Right atrium auricular region (tissue), 2 donors: ENCODE data around the gene DGKH. TPM values are rescaled to one million over a fixed set of nuclear protein-coding genes. Genes with fewer than 3 reads are reported as not detected.
A peak's percentile ranks its signal among the peaks of the same experiment; 100 is the strongest.

Source experiments
- DNase-seq: peaks from one replicate; pipeline ENCODE4 v3.0.0-alpha.2; 2019; ENCODE audit warnings: low spot score
- H3K27ac ChIP-seq, 2 donors: fragments of 200-600 bp; sonication (generic); 1 replicate in 1 of 2; 2 replicates in 1 of 2; pipeline ENCODE4 v1.5.1; 2016 to 2019
- H3K27me3 ChIP-seq, 2 donors: fragments of 200-600 bp; sonication (generic); one replicate each; pipeline versions ENCODE4 v1.5.1 to v1.6.0; 2017 to 2019
- H3K36me3 ChIP-seq: fragments of 200-600 bp; sonication (generic); one replicate; pipeline ENCODE4 v1.5.1; 2016
- H3K4me1 ChIP-seq, 2 donors: fragments of 200-600 bp; sonication (generic); one replicate each; pipeline versions ENCODE4 v1.5.1 to v1.6.0; 2017 to 2019
- H3K4me3 ChIP-seq, 2 donors: fragments of 200-600 bp; sonication (generic); 1 replicate in 1 of 2; 2 replicates in 1 of 2; pipeline ENCODE4 v1.5.1; 2017 to 2019; ENCODE audit warnings: mild to moderate bottlenecking in 1 of 2, moderate library complexity in 1 of 2
- H3K9me3 ChIP-seq, 2 donors: fragments of 200-600 bp; sonication (generic); one replicate each; pipeline ENCODE4 v1.5.1; 2019
- CTCF ChIP-seq, 2 donors: fragments of 200-600 bp; sonication (generic); IDR thresholded peaks; one replicate each; pipeline ENCODE4 v1.5.1; 2019; ENCODE audit warnings: antibody characterized with exemption in 2 of 2
- total RNA-seq, 2 donors: library from RNA; depleted of rRNA; stranded (reverse); fragments of >200 nt; gene quantifications; one replicate each; pipeline ENCODE4 v1.1.0, GENCODE V29; 2016

The DGKH gene
- 1 to 10 TPM; 4.1 to 6.6 TPM for total RNA-seq

- Histone ChIP-seq H3K4me1 (peaks cover 0 to 14% of the 10 kb centered on the region in 2 donors), H3K27me3 (no peaks in the 10 kb centered on the region), H3K4me3 (peak within 1 kb of the TSS; percentile 60 to 94), H3K36me3 (no peaks in the 10 kb centered on the region), H3K9me3 (no peaks in the 10 kb centered on the region), H3K27ac (peak within 1 kb of the TSS; percentile 88 to 93)
- DNase-seq: no peak
- TF ChIP-seq CTCF (IDR thresholded peaks at IDR 0.05): no peak
Observed at GRCh38 chr13:42048342-42048683, at the start of gene DGKH. DGKH (plus strand) TSS chr13:42048648; CDS start chr13:42048774, 126 bp downstream.

GRCh38 chr13:42000846-42001245, 47.6 kb upstream of the DGKH start:
- DNase-seq: no peak

GRCh38 chr13:42001580-42001979, 46.9 kb upstream of the DGKH start:
- no peaks in the 10 kb centered on the region for H3K9me3 ChIP-seq
- peak; percentile 59 for DNase-seq
- no peak overlapping the region for H3K27ac ChIP-seq
- H3K4me1 ChIP-seq: no peaks in the 10 kb centered on the region
- no peaks in the 10 kb centered on the region for H3K27me3 ChIP-seq
- no peak overlapping the region for H3K4me3 ChIP-seq
- H3K36me3 ChIP-seq: no peaks in the 10 kb centered on the region
- TF ChIP-seq CTCF (IDR thresholded peaks at IDR 0.05): no peak

More at GRCh38 chr13:42000846-42001245, 47.6 kb upstream of the DGKH start:
- no peaks in the 10 kb centered on the region for H3K4me1 ChIP-seq
- H3K4me3 ChIP-seq: no peak overlapping the region
- H3K27ac ChIP-seq: no peak overlapping the region
- no peaks in the 10 kb centered on the region for H3K9me3 ChIP-seq
- no peaks in the 10 kb centered on the region for H3K36me3 ChIP-seq
- TF ChIP-seq CTCF (IDR thresholded peaks at IDR 0.05): no peak
- H3K27me3 ChIP-seq: no peaks in the 10 kb centered on the region

DNA sequence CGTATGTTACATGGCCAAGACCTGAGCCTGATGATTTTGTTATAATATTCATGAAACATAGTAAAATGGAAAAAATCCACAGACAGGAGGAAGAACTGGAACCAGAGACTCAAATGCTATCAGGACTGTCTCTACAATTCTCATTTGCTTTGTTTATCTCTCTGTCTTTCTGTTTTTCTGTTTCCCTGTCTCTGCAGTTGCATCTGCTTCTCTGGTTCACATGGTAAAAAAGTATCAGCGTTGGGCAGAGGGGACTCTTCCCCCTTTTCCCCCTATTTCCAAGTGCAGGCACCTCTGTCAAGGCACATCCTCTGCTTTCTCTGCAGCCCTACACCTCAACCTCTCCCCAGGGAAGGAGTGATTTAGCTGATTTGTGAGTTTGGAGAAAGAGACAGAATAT, 46.4 kb upstream of the DGKH start:
- no peaks in the 10 kb centered on the region for H3K9me3 ChIP-seq
- no peak for DNase-seq
- no peak overlapping the region for H3K27ac ChIP-seq
- no peak for TF ChIP-seq CTCF (IDR thresholded peaks at IDR 0.05)
- no peak overlapping the region for H3K4me3 ChIP-seq
- H3K36me3 ChIP-seq: no peaks in the 10 kb centered on the region
- H3K27me3 ChIP-seq: no peaks in the 10 kb centered on the region
- no peaks in the 10 kb centered on the region for H3K4me1 ChIP-seq

DNA sequence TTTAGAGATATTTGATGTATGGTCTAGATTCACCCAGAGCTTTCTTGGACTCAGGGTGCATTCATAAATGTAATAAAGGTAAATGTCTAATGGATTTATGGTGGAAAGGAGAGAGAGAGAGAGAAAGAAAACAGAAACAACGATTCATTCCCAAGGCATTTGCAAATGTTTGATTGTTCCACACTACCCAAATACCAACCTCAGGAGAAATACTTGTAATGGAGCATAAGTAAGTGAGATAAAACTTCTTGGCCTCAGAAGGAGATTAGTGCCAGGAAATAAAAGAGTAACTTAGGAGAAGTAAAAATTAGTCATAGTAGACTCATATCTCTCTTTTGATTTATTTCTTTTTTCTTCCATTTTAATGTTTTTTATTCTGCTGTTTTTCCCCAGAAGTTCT, 40.6 kb upstream of the DGKH start:
- no peaks in the 10 kb centered on the region for H3K27me3 ChIP-seq
- H3K4me3 ChIP-seq: no peak overlapping the region
- DNase-seq: no peak
- H3K36me3 ChIP-seq: no peaks in the 10 kb centered on the region
- no peak for TF ChIP-seq CTCF (IDR thresholded peaks at IDR 0.05)
- H3K9me3 ChIP-seq: no peaks in the 10 kb centered on the region
- no peaks in the 10 kb centered on the region for H3K4me1 ChIP-seq
- H3K27ac ChIP-seq: no peak overlapping the region

GRCh38 chr13:42009057-42009456, 39.4 kb upstream of the DGKH start:
- no peaks in the 10 kb centered on the region for H3K27me3 ChIP-seq
- H3K4me3 ChIP-seq: no peak overlapping the region
- no peaks in the 10 kb centered on the region for H3K36me3 ChIP-seq
- no peak for TF ChIP-seq CTCF (IDR thresholded peaks at IDR 0.05)
- no peak for DNase-seq
- no peaks in the 10 kb centered on the region for H3K9me3 ChIP-seq
- no peak overlapping the region for H3K27ac ChIP-seq
- no peaks in the 10 kb centered on the region for H3K4me1 ChIP-seq
